ENCODE results near the gene MAP3K8. TPM values are rescaled to one million over a fixed set of nuclear protein-coding genes. Genes with fewer than 3 reads are reported as not detected.

Gene MAP3K8
- total RNA-seq = 1 to 10 TPM; 3.0 to 8.3 (median 4.6) TPM
- polyA plus RNA-seq = 1 to 10 TPM; 2.4 to 4.4 (median 3.9) TPM
- long read RNA-seq, donor 1, partial matches to known transcripts = 0 of 2 reads
- long read RNA-seq, donor 1, other reads (novel, unspliced or antisense) = 1 of 2 reads
- long read RNA-seq, donor 2, partial matches to known transcripts = 2 of 7 reads
- long read RNA-seq, donor 2, other reads (novel, unspliced or antisense) = 5 of 7 reads

GRCh38 chr10:30433730-30434272 is at the start of gene MAP3K8:
TSS of gene MAP3K8 (plus strand) at chr10:30434184. CDS start at chr10:30438939, 4,755 bp downstream.
- ATAC-seq (peak; percentile 80 to 87 (median 84)), DNase-seq (peak; percentile 92 to 93)
- TF ChIP-seq CTCF (IDR thresholded peaks at IDR 0.05) = no peak
- intact Hi-C loops (cut with DNase I) = no loop called here
- no peaks in the 10 kb centered on the region for H3K9me3 ChIP-seq
- peaks cover 37% of the 10 kb centered on the region for H3K4me1 ChIP-seq
- H3K4me3 ChIP-seq = peak within 1 kb of the TSS; percentile 93
- H3K27ac ChIP-seq = peak within 1 kb of the TSS; percentile 90
- peaks cover 0 to under 1% of the 10 kb centered on the region in 2 donors for H3K36me3 ChIP-seq (ENCODE audit: insufficient read depth in 1 of 2, low read depth in 1 of 2)
- H3K27me3 ChIP-seq (ENCODE audit: insufficient read depth in 3 of 3, low read length in 2 of 3) = no peaks in the 10 kb centered on the region
- WGBS, 3 donors = 0% methylated on average over 28 to 56 of the region's 56 CpGs

GRCh38 chr10:30384701-30385201 is 49.2 kb upstream of the MAP3K8 start:
- WGBS, 3 donors = 44 to 57% (median 56%) methylated on average over 10 of the region's 10 CpGs
- intact Hi-C loops (cut with DNase I) = no loop called here
- no peaks in the 10 kb centered on the region for H3K27me3 ChIP-seq (ENCODE audit: insufficient read depth in 3 of 3, low read length in 2 of 3)
- ATAC-seq (no peak), DNase-seq (no peak)
- H3K36me3 ChIP-seq (ENCODE audit: insufficient read depth in 1 of 2, low read depth in 1 of 2) = no peaks in the 10 kb centered on the region
- H3K4me1 ChIP-seq = no peaks in the 10 kb centered on the region
- peak; percentile 12 for TF ChIP-seq CTCF (IDR thresholded peaks at IDR 0.05)
- H3K4me3 ChIP-seq = no peak overlapping the region
- H3K27ac ChIP-seq = no peak overlapping the region
- no peaks in the 10 kb centered on the region for H3K9me3 ChIP-seq

GRCh38 chr10:30386801-30387588 is 47.0 kb upstream of the MAP3K8 start:
- Histone ChIP-seq H3K4me3 (no peak overlapping the region), H3K9me3 (no peaks in the 10 kb centered on the region), H3K36me3 (ENCODE audit: insufficient read depth in 1 of 2, low read depth in 1 of 2) (no peaks in the 10 kb centered on the region), H3K4me1 (no peaks in the 10 kb centered on the region), H3K27ac (no peak overlapping the region), H3K27me3 (ENCODE audit: insufficient read depth in 3 of 3, low read length in 2 of 3) (no peaks in the 10 kb centered on the region)
- intact Hi-C loops (cut with DNase I) = no loop called here
- WGBS, 3 donors = 85 to 92% (median 91%) methylated on average over 13 of the region's 13 CpGs
- ATAC-seq (no peak), DNase-seq (no peak)
- no peak for TF ChIP-seq CTCF (IDR thresholded peaks at IDR 0.05)

GRCh38 chr10:30387646-30388243 is 46.2 kb upstream of the MAP3K8 start:
- H3K9me3 ChIP-seq = no peaks in the 10 kb centered on the region
- no peaks in the 10 kb centered on the region for H3K36me3 ChIP-seq (ENCODE audit: insufficient read depth in 1 of 2, low read depth in 1 of 2)
- ATAC-seq (no peak), DNase-seq (no peak)
- no peak overlapping the region for H3K27ac ChIP-seq
- peaks cover 3% of the 10 kb centered on the region for H3K4me1 ChIP-seq
- 75 to 84% (median 75%) methylated on average over 3 of the region's 3 CpGs for WGBS, 3 donors
- no peak for TF ChIP-seq CTCF (IDR thresholded peaks at IDR 0.05)
- no peaks in the 10 kb centered on the region for H3K27me3 ChIP-seq (ENCODE audit: insufficient read depth in 3 of 3, low read length in 2 of 3)
- intact Hi-C loops (cut with DNase I) = no loop called here
- H3K4me3 ChIP-seq = no peak overlapping the region

Data from psoas muscle (tissue), 8 donors.